ENCODE data around the gene SLC25A25. TPM values are rescaled to one million over a fixed set of nuclear protein-coding genes. Genes with fewer than 3 reads are reported as not detected.

Gene SLC25A25
- total and polyA plus RNA-seq, 10 donors, result 6.2 to 44.7 (median 23.0) TPM

GRCh38 chr9:128099231-128099931, 31.3 kb downstream of the SLC25A25 start:
- peaks cover 48 to 100% (median 96%) of the 10 kb centered on the region in 6 donors for H3K4me1 ChIP-seq
- peak overlapping the region; percentile 25 to 65 (median 38) for H3K4me3 ChIP-seq
- intact Hi-C loops (cut with DNase I; ENCODE audit: low total_unique reads), result loop anchor here (10.0 kb wide), 1 partner anchor 55 kb away; no protein-coding TSS in a partner anchor
- peak; percentile 48 for DNase-seq
- WGBS, 5 donors, result 51 to 73% (median 67%) methylated on average over 13 to 16 of the region's 16 CpGs
- H3K36me3 ChIP-seq, result peaks cover 0 to 56% (median 36%) of the 10 kb centered on the region in 6 donors
- no peaks in the 10 kb centered on the region for H3K9me3 ChIP-seq
- H3K27ac ChIP-seq, result peak overlapping the region; percentile 68 to 91 (median 86)
- TF ChIP-seq CTCF (IDR thresholded peaks at IDR 0.05 in 8 of 11, conservative IDR thresholded peaks at IDR 0.05 in 3 of 11) (no peak), POLR2AphosphoS5 (IDR thresholded peaks at IDR 0.05) (peak in 1 of 3 donors; percentile 10), POLR2A (IDR thresholded peaks at IDR 0.05) (no peak)
- no peaks in the 10 kb centered on the region for H3K27me3 ChIP-seq (replicated peaks in 1 of 7)

- intact Hi-C loops (cut with DNase I; ENCODE audit: low total_unique reads), result loop anchor here (10.0 kb wide), 1 partner anchor 55 kb away; no protein-coding TSS in a partner anchor
- peaks cover 41 to 97% (median 92%) of the 10 kb centered on the region in 6 donors for H3K4me1 ChIP-seq
- no peaks in the 10 kb centered on the region for H3K9me3 ChIP-seq
- DNase-seq, result peak; percentile 70
- H3K27me3 ChIP-seq (replicated peaks in 1 of 7), result no peaks in the 10 kb centered on the region
- 39 to 47% (median 44%) methylated on average over 13 to 16 of the region's 16 CpGs for whole genome bisulfite sequencing, 5 donors
- H3K27ac ChIP-seq, result peak overlapping the region; percentile 63 to 91 (median 86)
- TF ChIP-seq POLR2A (IDR thresholded peaks at IDR 0.05) (no peak), POLR2AphosphoS5 (IDR thresholded peaks at IDR 0.05) (peak in 2 of 3 donors; percentile 44 to 70), CTCF (IDR thresholded peaks at IDR 0.05 in 8 of 11, conservative IDR thresholded peaks at IDR 0.05 in 3 of 11) (no peak)
- peak overlapping the region; percentile 25 to 65 (median 38) for H3K4me3 ChIP-seq
- peaks cover 0 to 59% (median 40%) of the 10 kb centered on the region in 6 donors for H3K36me3 ChIP-seq
Measured at GRCh38 chr9:128099932-128100491, 32.0 kb downstream of the SLC25A25 start.

- DNase-seq, result peak; percentile 59
- Histone ChIP-seq H3K27me3 (replicated peaks in 1 of 7) (no peaks in the 10 kb centered on the region), H3K27ac (peak overlapping the region; percentile 63 to 91 (median 86)), H3K36me3 (peaks cover 0 to 62% (median 46%) of the 10 kb centered on the region in 6 donors), H3K4me1 (peaks cover 40 to 94% (median 88%) of the 10 kb centered on the region in 6 donors), H3K4me3 (peak overlapping the region in 7 of 8 donors; percentile 1 to 65 (median 38)), H3K9me3 (no peaks in the 10 kb centered on the region)
- intact Hi-C loops (cut with DNase I; ENCODE audit: low total_unique reads), result no loop called here
- WGBS, 5 donors, result 60 to 88% (median 73%) methylated on average over 2 to 10 of the region's 10 CpGs
- TF ChIP-seq POLR2AphosphoS5 (IDR thresholded peaks at IDR 0.05) (peak in 1 of 3 donors; percentile 5), POLR2A (IDR thresholded peaks at IDR 0.05) (no peak)
Measured at GRCh38 chr9:128100581-128100980, 32.5 kb downstream of the SLC25A25 start.

GRCh38 chr9:128101231-128101661, 33.2 kb downstream of the SLC25A25 start:
- Histone ChIP-seq H3K4me3 (peak overlapping the region in 1 of 8 donors; percentile 21), H3K4me1 (peaks cover 40 to 94% (median 82%) of the 10 kb centered on the region in 6 donors), H3K27me3 (replicated peaks in 1 of 7) (no peaks in the 10 kb centered on the region), H3K36me3 (peaks cover 3 to 69% (median 52%) of the 10 kb centered on the region in 6 donors), H3K9me3 (no peaks in the 10 kb centered on the region), H3K27ac (peak overlapping the region in 7 of 8 donors; percentile 63 to 91 (median 86))
- TF ChIP-seq POLR2A (IDR thresholded peaks at IDR 0.05) (no peak), POLR2AphosphoS5 (IDR thresholded peaks at IDR 0.05) (no peak), CTCF (IDR thresholded peaks at IDR 0.05 in 8 of 11, conservative IDR thresholded peaks at IDR 0.05 in 3 of 11) (no peak)
- WGBS, 5 donors, result 84 to 92% (median 85%) methylated on average over 12 of the region's 12 CpGs
- peak; percentile 68 for DNase-seq
- intact Hi-C loops (cut with DNase I; ENCODE audit: low total_unique reads), result no loop called here
